Astrocyte (in vitro differentiated cells and primary cell): ENCODE measurements around the gene TFDP3.

ENCODE experiments used
- EZH2 ChIP-seq: IDR thresholded peaks from 2 replicates; pipeline ENCODE4 v1.6.1; 2012; ENCODE audit warnings: mild to moderate bottlenecking, low read length, inconsistent platforms; ENCODE audit not compliant: insufficient read depth
- TF ChIP-seq, protein P1 (sequence below): IDR thresholded peaks from 2 replicates; pipeline ENCODE4 v1.5.1; 2011; ENCODE audit warnings: low read depth, mild to moderate bottlenecking, inconsistent platforms, low read length, moderate library complexity; ENCODE audit not compliant: insufficient read depth

DNA sequence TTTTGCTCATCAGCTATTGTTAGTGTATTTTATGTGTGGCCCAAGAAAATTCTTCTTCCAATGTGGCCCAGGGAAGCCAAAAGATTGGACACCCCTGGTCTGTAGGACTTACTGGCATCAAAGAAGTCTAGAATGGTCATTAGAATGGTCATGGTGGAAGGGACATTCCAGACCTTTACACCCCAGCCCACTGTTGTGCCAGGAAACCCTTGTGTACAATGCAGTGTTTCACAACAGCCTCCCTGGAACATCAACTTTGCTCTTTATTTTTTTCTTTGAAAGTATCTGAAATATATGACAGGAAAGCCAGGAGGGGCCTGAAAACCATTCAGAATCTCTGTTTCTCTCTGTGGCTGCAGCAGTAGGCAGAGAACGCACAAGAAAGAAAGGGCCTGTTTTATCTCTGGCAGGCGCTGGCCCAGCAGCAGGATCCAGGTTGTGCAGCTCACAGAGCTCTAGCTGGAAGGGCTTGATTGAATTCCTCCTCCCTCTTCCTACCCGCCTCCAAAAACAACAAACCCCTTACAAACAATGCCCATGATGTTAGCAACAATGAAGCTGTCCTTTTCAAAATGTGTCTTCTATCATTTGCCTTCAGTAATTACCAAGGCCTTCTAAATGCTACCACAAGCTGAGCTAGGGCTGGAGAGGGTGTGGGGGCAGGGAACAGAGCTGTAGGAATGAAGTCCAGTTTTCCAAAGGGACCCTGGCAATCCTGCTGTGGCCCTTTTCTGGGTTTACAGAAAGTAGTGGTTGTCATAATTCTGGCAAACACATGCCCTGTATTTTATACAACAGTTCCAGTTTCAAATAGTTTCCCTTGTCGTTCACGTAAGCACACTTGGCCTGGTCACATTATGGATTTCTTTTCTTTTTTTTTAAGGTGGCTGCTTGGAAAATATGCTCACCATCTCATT is 32.3 kb upstream of the TFDP3 start:
- no peak for TF ChIP-seq EZH2
- TF ChIP-seq, protein P1, sequence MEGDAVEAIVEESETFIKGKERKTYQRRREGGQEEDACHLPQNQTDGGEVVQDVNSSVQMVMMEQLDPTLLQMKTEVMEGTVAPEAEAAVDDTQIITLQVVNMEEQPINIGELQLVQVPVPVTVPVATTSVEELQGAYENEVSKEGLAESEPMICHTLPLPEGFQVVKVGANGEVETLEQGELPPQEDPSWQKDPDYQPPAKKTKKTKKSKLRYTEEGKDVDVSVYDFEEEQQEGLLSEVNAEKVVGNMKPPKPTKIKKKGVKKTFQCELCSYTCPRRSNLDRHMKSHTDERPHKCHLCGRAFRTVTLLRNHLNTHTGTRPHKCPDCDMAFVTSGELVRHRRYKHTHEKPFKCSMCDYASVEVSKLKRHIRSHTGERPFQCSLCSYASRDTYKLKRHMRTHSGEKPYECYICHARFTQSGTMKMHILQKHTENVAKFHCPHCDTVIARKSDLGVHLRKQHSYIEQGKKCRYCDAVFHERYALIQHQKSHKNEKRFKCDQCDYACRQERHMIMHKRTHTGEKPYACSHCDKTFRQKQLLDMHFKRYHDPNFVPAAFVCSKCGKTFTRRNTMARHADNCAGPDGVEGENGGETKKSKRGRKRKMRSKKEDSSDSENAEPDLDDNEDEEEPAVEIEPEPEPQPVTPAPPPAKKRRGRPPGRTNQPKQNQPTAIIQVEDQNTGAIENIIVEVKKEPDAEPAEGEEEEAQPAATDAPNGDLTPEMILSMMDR = no peak
